Measurements from ENCODE around the gene TOMM5. TPM values are rescaled to one million over a fixed set of nuclear protein-coding genes. Genes with fewer than 3 reads are reported as not detected.
A peak's percentile ranks its signal among the peaks of the same experiment; 100 is the strongest.

Gene TOMM5
- polyA plus RNA-seq, 1 of the 3 experiments (the other 2 are of a cell fraction) = 255 TPM

DNA sequence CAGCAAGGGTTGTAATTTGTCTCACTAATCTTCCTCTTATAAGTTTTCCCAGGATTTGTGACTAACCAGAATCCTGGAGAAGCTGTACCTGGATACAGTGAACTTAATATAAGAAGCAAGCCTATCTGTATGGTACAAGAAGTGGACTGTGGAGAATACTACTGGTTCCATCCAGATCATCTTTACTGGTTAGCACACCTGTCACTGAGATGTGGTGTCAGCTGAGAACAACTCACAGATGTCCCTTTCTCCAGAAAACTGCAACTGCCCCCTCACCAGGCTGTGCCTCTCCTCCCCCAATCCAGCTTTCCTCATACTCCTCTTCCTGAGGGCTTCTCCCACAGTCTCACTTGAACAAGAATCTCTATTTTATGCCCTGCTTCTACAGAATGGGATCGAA, 21.1 kb downstream of the TOMM5 start:
- no peak overlapping the region for H3K9ac ChIP-seq
- no peak for DNase-seq
- H3K79me2 ChIP-seq (ENCODE audit: insufficient read depth) = 0 out of 2 replicates have a peak, but pooled peaks cover 12% of the 10 kb centered on the region
- no peak for TF ChIP-seq NRF1 (IDR thresholded peaks at IDR 0.05; ENCODE audit: low read depth, low read length)
- TF ChIP-seq RCOR1 (IDR thresholded peaks at IDR 0.05; ENCODE audit: low read length) = no peak
- no peak for TF ChIP-seq EZH2phosphoT487 (IDR thresholded peaks at IDR 0.05; ENCODE audit: borderline replicate concordance, low read depth)
- TF ChIP-seq GATA2 (CRISPR knock-in tag; IDR thresholded peaks at IDR 0.05) = no peak
- TF ChIP-seq RFX5 (IDR thresholded peaks at IDR 0.05; ENCODE audit: low read length) = no peak
- no peak for TF ChIP-seq RXRA (IDR thresholded peaks at IDR 0.05; ENCODE audit: borderline replicate concordance, low read depth)
- TF ChIP-seq TEAD4 (IDR thresholded peaks at IDR 0.05; ENCODE audit: borderline replicate concordance, insufficient read depth) = no peak
- TF ChIP-seq, protein P1, sequence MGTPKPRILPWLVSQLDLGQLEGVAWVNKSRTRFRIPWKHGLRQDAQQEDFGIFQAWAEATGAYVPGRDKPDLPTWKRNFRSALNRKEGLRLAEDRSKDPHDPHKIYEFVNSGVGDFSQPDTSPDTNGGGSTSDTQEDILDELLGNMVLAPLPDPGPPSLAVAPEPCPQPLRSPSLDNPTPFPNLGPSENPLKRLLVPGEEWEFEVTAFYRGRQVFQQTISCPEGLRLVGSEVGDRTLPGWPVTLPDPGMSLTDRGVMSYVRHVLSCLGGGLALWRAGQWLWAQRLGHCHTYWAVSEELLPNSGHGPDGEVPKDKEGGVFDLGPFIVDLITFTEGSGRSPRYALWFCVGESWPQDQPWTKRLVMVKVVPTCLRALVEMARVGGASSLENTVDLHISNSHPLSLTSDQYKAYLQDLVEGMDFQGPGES (IDR thresholded peaks at IDR 0.05; ENCODE audit: low read depth, low read length) = no peak
- TF ChIP-seq FOXJ3 (CRISPR knock-in tag; IDR thresholded peaks at IDR 0.05) = no peak
- TF ChIP-seq, protein P2, sequence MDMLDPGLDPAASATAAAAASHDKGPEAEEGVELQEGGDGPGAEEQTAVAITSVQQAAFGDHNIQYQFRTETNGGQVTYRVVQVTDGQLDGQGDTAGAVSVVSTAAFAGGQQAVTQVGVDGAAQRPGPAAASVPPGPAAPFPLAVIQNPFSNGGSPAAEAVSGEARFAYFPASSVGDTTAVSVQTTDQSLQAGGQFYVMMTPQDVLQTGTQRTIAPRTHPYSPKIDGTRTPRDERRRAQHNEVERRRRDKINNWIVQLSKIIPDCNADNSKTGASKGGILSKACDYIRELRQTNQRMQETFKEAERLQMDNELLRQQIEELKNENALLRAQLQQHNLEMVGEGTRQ (IDR thresholded peaks at IDR 0.05; ENCODE audit: borderline replicate concordance, low read depth, low read length) = no peak
- TF ChIP-seq FOXM1 (IDR thresholded peaks at IDR 0.05; ENCODE audit: low read depth) = no peak
- TF ChIP-seq CHD2 (IDR thresholded peaks at IDR 0.05; ENCODE audit: low read length, partially characterized antibody) = no peak
- TF ChIP-seq YY1 (IDR thresholded peaks at IDR 0.05; ENCODE audit: low read depth) = no peak
- ChIA-PET CTCF (no interaction called here), POLR2A (no interaction called here)
- H3K9me2 ChIP-seq = no peaks in the 10 kb centered on the region
- WGBS (ENCODE audit: low lambda C conversion rate) = 86% methylated on average over 1 of the region's 1 CpG
- H3K27me3 ChIP-seq (ENCODE audit: insufficient read depth) = no peaks in the 10 kb centered on the region
- H3K4me3 ChIP-seq (ENCODE audit: low read depth in 2 of 2, low read length in 1 of 2) = no peak overlapping the region
- H4K20me1 ChIP-seq (ENCODE audit: insufficient read depth) = no peaks in the 10 kb centered on the region
- no peak overlapping the region for H3K27ac ChIP-seq (ENCODE audit: low read depth in 2 of 2, low read length in 1 of 2)
- peaks cover 0 to 2% of the 10 kb centered on the region in 2 experiments for H3K36me3 ChIP-seq (replicated peaks in 1 of 2; ENCODE audit: control insufficient read depth in 1 of 2, insufficient read depth in 2 of 2, low read length in 1 of 2)
- peaks cover 12 to 15% of the 10 kb centered on the region in 2 experiments; a peak in 3 of 4 replicates for H3K4me1 ChIP-seq (ENCODE audit: control insufficient read depth in 1 of 2, insufficient read depth in 2 of 2, low read depth in 1 of 2, low read length in 1 of 2)
- H2AFZ ChIP-seq (ENCODE audit: low read depth) = no peak overlapping the region
- no peaks in the 10 kb centered on the region for H3K9me3 ChIP-seq
- H3F3A ChIP-seq (replicated peaks; ENCODE audit: insufficient read depth) = peaks cover 4% of the 10 kb centered on the region
- no peak overlapping the region for H3K4me2 ChIP-seq

DNA sequence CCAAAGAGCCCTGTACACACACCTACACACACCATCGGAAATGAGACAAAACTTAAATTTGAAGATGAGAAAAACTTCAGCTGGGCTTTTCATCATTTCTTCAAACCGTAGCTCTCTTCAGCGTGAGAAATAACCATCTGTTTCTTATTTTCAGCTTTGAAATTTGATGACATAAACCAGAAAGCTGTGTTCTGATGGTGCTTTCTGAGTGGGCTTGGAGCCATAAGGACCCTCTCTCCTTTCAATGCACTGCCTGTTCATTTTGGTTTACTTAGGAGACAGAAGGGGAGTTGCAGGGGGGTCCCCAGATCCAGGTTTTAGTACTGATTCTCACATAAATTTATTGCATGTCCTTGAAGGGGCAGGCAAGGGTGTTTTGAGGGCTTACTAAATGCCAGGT, 25.7 kb downstream of the TOMM5 start:
- H3K4me1 ChIP-seq (ENCODE audit: control insufficient read depth in 1 of 2, insufficient read depth in 2 of 2, low read depth in 1 of 2, low read length in 1 of 2) = no peaks in the 10 kb centered on the region; a peak in 1 of 4 replicates
- no peak overlapping the region for H3K4me3 ChIP-seq (ENCODE audit: low read depth in 2 of 2, low read length in 1 of 2)
- H3K9me2 ChIP-seq = no peaks in the 10 kb centered on the region
- H3K36me3 ChIP-seq (replicated peaks in 1 of 2; ENCODE audit: control insufficient read depth in 1 of 2, insufficient read depth in 2 of 2, low read length in 1 of 2) = peaks cover 2 to 12% of the 10 kb centered on the region in 2 experiments
- 35% methylated on average over 3 of the region's 3 CpGs for WGBS (ENCODE audit: low lambda C conversion rate)
- POLR2A ChIA-PET = interaction anchor here (2.1 kb wide), 1 partner anchor 8 kb away, joined by 7 read pairs; no protein-coding TSS in a partner anchor
- no peak overlapping the region for H2AFZ ChIP-seq (ENCODE audit: low read depth)
- H3K9me3 ChIP-seq = no peaks in the 10 kb centered on the region
- DNase-seq = peak; percentile 40
- H4K20me1 ChIP-seq (ENCODE audit: insufficient read depth) = no peaks in the 10 kb centered on the region
- no peak for TF ChIP-seq FOSL2 (IDR thresholded peaks at IDR 0.05; ENCODE audit: borderline replicate concordance, low read depth)
- TF ChIP-seq NRF1 (IDR thresholded peaks at IDR 0.05; ENCODE audit: low read depth, low read length) = no peak
- TF ChIP-seq, protein P3, sequence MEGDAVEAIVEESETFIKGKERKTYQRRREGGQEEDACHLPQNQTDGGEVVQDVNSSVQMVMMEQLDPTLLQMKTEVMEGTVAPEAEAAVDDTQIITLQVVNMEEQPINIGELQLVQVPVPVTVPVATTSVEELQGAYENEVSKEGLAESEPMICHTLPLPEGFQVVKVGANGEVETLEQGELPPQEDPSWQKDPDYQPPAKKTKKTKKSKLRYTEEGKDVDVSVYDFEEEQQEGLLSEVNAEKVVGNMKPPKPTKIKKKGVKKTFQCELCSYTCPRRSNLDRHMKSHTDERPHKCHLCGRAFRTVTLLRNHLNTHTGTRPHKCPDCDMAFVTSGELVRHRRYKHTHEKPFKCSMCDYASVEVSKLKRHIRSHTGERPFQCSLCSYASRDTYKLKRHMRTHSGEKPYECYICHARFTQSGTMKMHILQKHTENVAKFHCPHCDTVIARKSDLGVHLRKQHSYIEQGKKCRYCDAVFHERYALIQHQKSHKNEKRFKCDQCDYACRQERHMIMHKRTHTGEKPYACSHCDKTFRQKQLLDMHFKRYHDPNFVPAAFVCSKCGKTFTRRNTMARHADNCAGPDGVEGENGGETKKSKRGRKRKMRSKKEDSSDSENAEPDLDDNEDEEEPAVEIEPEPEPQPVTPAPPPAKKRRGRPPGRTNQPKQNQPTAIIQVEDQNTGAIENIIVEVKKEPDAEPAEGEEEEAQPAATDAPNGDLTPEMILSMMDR (IDR thresholded peaks at IDR 0.05) = no peak
- peak; percentile 76 for TF ChIP-seq TCF12 (IDR thresholded peaks at IDR 0.05)
- no peak for TF ChIP-seq RCOR1 (IDR thresholded peaks at IDR 0.05; ENCODE audit: low read length)
- CTCF ChIA-PET = no interaction called here
- H3K9ac ChIP-seq = no peak overlapping the region
- H3K27me3 ChIP-seq (ENCODE audit: insufficient read depth) = no peaks in the 10 kb centered on the region
- H3K4me2 ChIP-seq = no peak overlapping the region
- H3K27ac ChIP-seq (ENCODE audit: low read depth in 2 of 2, low read length in 1 of 2) = 0 out of 4 replicates have a peak overlapping the region, but pooled peaks of 1 of the 2 experiments have one; percentile 24
- H3K79me2 ChIP-seq (ENCODE audit: insufficient read depth) = 0 out of 2 replicates have a peak, but pooled peaks cover 12% of the 10 kb centered on the region
- H3F3A ChIP-seq (replicated peaks; ENCODE audit: insufficient read depth) = no peaks in the 10 kb centered on the region
